HEK293 (cell line): ENCODE results near the gene RYR2.

Source experiments
- CTCF ChIA-PET: fragments of 350-600 bp; formaldehyde crosslinking; extraction: SDS; loops from one replicate; lab custom pipeline; 2021; ENCODE audit warnings: antibody characterized with exemption; lab: Yijun Ruan, JAX
- POLR2A ChIA-PET: fragments of 300-600 bp; formaldehyde crosslinking; extraction: SDS; loops from one replicate; lab custom pipeline; 2020; ENCODE audit warnings: antibody characterized with exemption, inconsistent platforms; lab: Yijun Ruan, JAX
- H3K27ac ChIP-seq: fragments of 200-500 bp; sonication (Bioruptor generic); 2 replicates; pipeline ENCODE4 v1.5.1; 2014; ENCODE audit warnings: low read depth, low read length, control low read depth, inconsistent platforms; ENCODE audit errors: extremely low read depth
- H3K36me3 ChIP-seq, 2 experiments: fragments of 200-500 bp in 1 of 2; sonication (Bioruptor generic) in 1 of 2; 1 replicate in 1 of 2; 2 replicates in 1 of 2; pipeline ENCODE4 v1.5.1; 2014 to 2017; ENCODE audit warnings: inconsistent platforms in 2 of 2, low read length in 2 of 2; ENCODE audit not compliant: control insufficient read depth in 2 of 2, insufficient read depth in 1 of 2
- H3K4me1 ChIP-seq: fragments of 200-500 bp; sonication (Bioruptor generic); 2 replicates; pipeline ENCODE4 v1.5.1; 2014; ENCODE audit warnings: mild to moderate bottlenecking, low read length, inconsistent platforms; ENCODE audit not compliant: control insufficient read depth, insufficient read depth
- H3K4me3 ChIP-seq: 2 replicates; pipeline ENCODE4 v1.5.1; 2011; ENCODE audit warnings: low read depth, mild to moderate bottlenecking, control low read depth, low read length, moderate library complexity
- H3K9me3 ChIP-seq: fragments of 200-500 bp; sonication (Bioruptor generic); 2 replicates; pipeline ENCODE4 v1.5.1; 2014; ENCODE audit warnings: low read depth, low read length, inconsistent platforms; ENCODE audit not compliant: control insufficient read depth, insufficient read depth
- ATF2 ChIP-seq: fragments of 450-650 bp; formaldehyde crosslinking; IDR thresholded peaks from 2 replicates; pipeline ENCODE4 v1.5.1; 2016; ENCODE audit warnings: missing biosample characterization, missing genetic modification characterization, low read depth
- HIC1 ChIP-seq: fragments of 450-650 bp; formaldehyde crosslinking; IDR thresholded peaks from 2 replicates; pipeline ENCODE4 v1.5.1; 2016; ENCODE audit warnings: missing biosample characterization, missing genetic modification characterization
- SP2 ChIP-seq: fragments of 450-650 bp; formaldehyde crosslinking; IDR thresholded peaks from 2 replicates; pipeline ENCODE4 v1.5.1; 2016; ENCODE audit warnings: missing biosample characterization, missing genetic modification characterization
- ZBTB11 ChIP-seq: fragments of 450-650 bp; formaldehyde crosslinking; conservative IDR thresholded peaks from 2 replicates; pipeline ENCODE4 v1.5.1; 2016; ENCODE audit warnings: low read depth, missing biosample characterization, missing genetic modification characterization
- ZFHX2 ChIP-seq: fragments of 450-650 bp; formaldehyde crosslinking; conservative IDR thresholded peaks from 2 replicates; pipeline ENCODE4 v1.5.1; 2016; ENCODE audit warnings: missing biosample characterization, missing genetic modification characterization
- ZFP37 ChIP-seq: fragments of 450-650 bp; formaldehyde crosslinking; IDR thresholded peaks from 2 replicates; pipeline ENCODE4 v1.5.1; 2016; ENCODE audit warnings: missing biosample characterization, missing genetic modification characterization
- ZNF146 ChIP-seq: fragments of 450-650 bp; formaldehyde crosslinking; IDR thresholded peaks from 2 replicates; pipeline ENCODE4 v1.5.1; 2016; ENCODE audit warnings: missing biosample characterization, missing genetic modification characterization
- ZNF221 ChIP-seq: fragments of 450-650 bp; formaldehyde crosslinking; IDR thresholded peaks from 2 replicates; pipeline ENCODE4 v1.5.1; 2017; ENCODE audit warnings: missing biosample characterization, missing genetic modification characterization, borderline replicate concordance
- ZNF223 ChIP-seq: fragments of 450-650 bp; formaldehyde crosslinking; IDR thresholded peaks from 2 replicates; pipeline ENCODE4 v1.5.1; 2016; ENCODE audit warnings: missing biosample characterization, missing genetic modification characterization
- ZNF26 ChIP-seq: fragments of 450-650 bp; formaldehyde crosslinking; IDR thresholded peaks from 2 replicates; pipeline ENCODE4 v1.5.1; 2016; ENCODE audit warnings: missing biosample characterization, missing genetic modification characterization
- ZNF274 ChIP-seq, 2 experiments: fragments of 200-500 bp in 1 of 2; fragments of 450-650 bp in 1 of 2; sonication (Bioruptor generic) in 1 of 2; formaldehyde crosslinking in 1 of 2; IDR thresholded peaks; 2 replicates each; pipeline versions ENCODE4 v1.5.1 to v1.6.1; 2014 to 2016; ENCODE audit warnings: borderline replicate concordance in 1 of 2, inconsistent platforms in 1 of 2, low read length in 1 of 2, missing biosample characterization in 1 of 2, missing genetic modification characterization in 1 of 2
- ZNF302 ChIP-seq: fragments of 450-650 bp; formaldehyde crosslinking; IDR thresholded peaks from 2 replicates; pipeline ENCODE4 v1.5.1; 2016; ENCODE audit warnings: missing biosample characterization, missing genetic modification characterization, low read depth
- ZNF341 ChIP-seq: fragments of 450-650 bp; formaldehyde crosslinking; IDR thresholded peaks from 2 replicates; pipeline ENCODE4; 2016; ENCODE audit warnings: low read depth, missing biosample characterization, missing genetic modification characterization
- ZNF350 ChIP-seq: fragments of 450-650 bp; formaldehyde crosslinking; IDR thresholded peaks from 2 replicates; pipeline ENCODE4 v1.5.0; 2017; ENCODE audit warnings: missing biosample characterization, mild to moderate bottlenecking, missing genetic modification characterization
- ZNF398 ChIP-seq: fragments of 450-650 bp; formaldehyde crosslinking; IDR thresholded peaks from 2 replicates; pipeline ENCODE4 v1.5.1; 2017; ENCODE audit warnings: missing biosample characterization, missing genetic modification characterization
- ZNF510 ChIP-seq: fragments of 450-650 bp; formaldehyde crosslinking; IDR thresholded peaks from 2 replicates; pipeline ENCODE4 v1.5.1; 2018; ENCODE audit warnings: mild to moderate bottlenecking, missing genetic modification characterization, missing biosample characterization; ENCODE audit not compliant: insufficient replicate concordance
- ZNF544 ChIP-seq: fragments of 450-650 bp; formaldehyde crosslinking; IDR thresholded peaks from 2 replicates; pipeline ENCODE4 v1.5.0; 2017; ENCODE audit warnings: missing biosample characterization, missing genetic modification characterization
- ZNF561 ChIP-seq: fragments of 450-650 bp; IDR thresholded peaks from 2 replicates; pipeline ENCODE4 v1.5.1; 2018; ENCODE audit warnings: missing biosample characterization, missing genetic modification characterization, borderline replicate concordance
- ZNF600 ChIP-seq: fragments of 450-650 bp; formaldehyde crosslinking; IDR thresholded peaks from 2 replicates; pipeline ENCODE4 v1.5.1; 2016; ENCODE audit warnings: missing biosample characterization, missing genetic modification characterization
- ZNF621 ChIP-seq: fragments of 450-650 bp; formaldehyde crosslinking; IDR thresholded peaks from 2 replicates; pipeline ENCODE4 v1.5.1; 2017; ENCODE audit warnings: missing biosample characterization, missing genetic modification characterization
- ZNF629 ChIP-seq: fragments of 450-650 bp; formaldehyde crosslinking; IDR thresholded peaks from 2 replicates; pipeline ENCODE4 v1.5.1; 2017; ENCODE audit warnings: missing biosample characterization, missing genetic modification characterization
- ZNF677 ChIP-seq: fragments of 450-650 bp; IDR thresholded peaks from 2 replicates; pipeline ENCODE4 v1.5.0; 2018; ENCODE audit warnings: missing biosample characterization, mild to moderate bottlenecking, missing genetic modification characterization, moderate library complexity
- TF ChIP-seq, protein P1 (sequence below): fragments of 450-650 bp; formaldehyde crosslinking; IDR thresholded peaks from 2 replicates; pipeline ENCODE4 v1.5.1; 2016; ENCODE audit warnings: missing biosample characterization, missing genetic modification characterization

RYR2 gene

GRCh38 chr1:237197470-237198425 is 155.8 kb downstream of the RYR2 start:
- POLR2A ChIA-PET: interaction anchor here (0.8 kb wide), 1 partner anchor 156 kb away, joined by 3 read pairs; the partner anchor contains the start of gene RYR2
- no peaks in the 10 kb centered on the region for H3K36me3 ChIP-seq
- CTCF ChIA-PET: interaction anchor here (0.6 to 1.1 kb wide), 9 partner anchors 8 to 1803 kb away, joined by 3 to 4 read pairs (median 3); partner anchors contain the start of gene RYR2
- TF ChIP-seq ZNF223 (tag by site-specific recombination): no peak
- TF ChIP-seq SP2 (tag by site-specific recombination): no peak
- TF ChIP-seq ZNF302 (tag by site-specific recombination): no peak
- TF ChIP-seq ZNF26 (tag by site-specific recombination): no peak
- TF ChIP-seq ZNF561 (tag by site-specific recombination): no peak
- no peak for TF ChIP-seq ZNF544
- no peak for TF ChIP-seq ZNF274 (IDR thresholded peaks at IDR 0.05; ENCODE audit: low read length)
- TF ChIP-seq ZNF274 (tag by site-specific recombination; IDR thresholded peaks at IDR 0.05; ENCODE audit: borderline replicate concordance): peak; percentile 33; the same call in 1 of the 2 replicates
- TF ChIP-seq ZNF146 (tag by site-specific recombination): no peak
- no peak for TF ChIP-seq ZFHX2
- TF ChIP-seq ZNF621 (tag by site-specific recombination): no peak
- TF ChIP-seq ZNF600 (tag by site-specific recombination): peak; percentile 46; the same call in 1 of the 2 replicates
- TF ChIP-seq, protein P1, sequence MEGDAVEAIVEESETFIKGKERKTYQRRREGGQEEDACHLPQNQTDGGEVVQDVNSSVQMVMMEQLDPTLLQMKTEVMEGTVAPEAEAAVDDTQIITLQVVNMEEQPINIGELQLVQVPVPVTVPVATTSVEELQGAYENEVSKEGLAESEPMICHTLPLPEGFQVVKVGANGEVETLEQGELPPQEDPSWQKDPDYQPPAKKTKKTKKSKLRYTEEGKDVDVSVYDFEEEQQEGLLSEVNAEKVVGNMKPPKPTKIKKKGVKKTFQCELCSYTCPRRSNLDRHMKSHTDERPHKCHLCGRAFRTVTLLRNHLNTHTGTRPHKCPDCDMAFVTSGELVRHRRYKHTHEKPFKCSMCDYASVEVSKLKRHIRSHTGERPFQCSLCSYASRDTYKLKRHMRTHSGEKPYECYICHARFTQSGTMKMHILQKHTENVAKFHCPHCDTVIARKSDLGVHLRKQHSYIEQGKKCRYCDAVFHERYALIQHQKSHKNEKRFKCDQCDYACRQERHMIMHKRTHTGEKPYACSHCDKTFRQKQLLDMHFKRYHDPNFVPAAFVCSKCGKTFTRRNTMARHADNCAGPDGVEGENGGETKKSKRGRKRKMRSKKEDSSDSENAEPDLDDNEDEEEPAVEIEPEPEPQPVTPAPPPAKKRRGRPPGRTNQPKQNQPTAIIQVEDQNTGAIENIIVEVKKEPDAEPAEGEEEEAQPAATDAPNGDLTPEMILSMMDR (tag by site-specific recombination): 0 out of 2 replicates have a peak, but pooled peaks have one; percentile 15
- peak; percentile 48 for TF ChIP-seq ZNF629 (tag by site-specific recombination)
- TF ChIP-seq ZNF350 (tag by site-specific recombination): no peak
- TF ChIP-seq ZNF341: no peak
- no peak for TF ChIP-seq ZBTB11
- peak; percentile 92 for TF ChIP-seq ATF2 (tag by site-specific recombination)
- no peak; the same call in 1 of the 2 replicates for TF ChIP-seq ZFP37 (tag by site-specific recombination)
- no peak for TF ChIP-seq ZNF221 (tag by site-specific recombination)
- peak; percentile 24; the same call in 1 of the 2 replicates for TF ChIP-seq ZNF398 (tag by site-specific recombination)
- TF ChIP-seq ZNF510 (tag by site-specific recombination): no peak
- TF ChIP-seq ZNF677 (tag by site-specific recombination): no peak
- peak; percentile 71 for TF ChIP-seq HIC1 (tag by site-specific recombination)

More at GRCh38 chr1:237197470-237198425, 155.8 kb downstream of the RYR2 start:
- no peak overlapping the region for H3K27ac ChIP-seq
- H3K4me1 ChIP-seq: no peaks in the 10 kb centered on the region
- no peak overlapping the region for H3K4me3 ChIP-seq
- H3K9me3 ChIP-seq: no peaks in the 10 kb centered on the region
